NCI-H510A treated with DMSO at 0.1 percent for 48 hours (cell line): ENCODE data around the gene PARVA.

Source experiments
- DNase-seq: peaks from one replicate; lab custom pipeline; 2025; lab: John Stamatoyannopoulos, UW

PARVA gene

GRCh38 chr11:12556788-12557384, 179.5 kb downstream of the PARVA start:
- DNase-seq: no peak

DNA sequence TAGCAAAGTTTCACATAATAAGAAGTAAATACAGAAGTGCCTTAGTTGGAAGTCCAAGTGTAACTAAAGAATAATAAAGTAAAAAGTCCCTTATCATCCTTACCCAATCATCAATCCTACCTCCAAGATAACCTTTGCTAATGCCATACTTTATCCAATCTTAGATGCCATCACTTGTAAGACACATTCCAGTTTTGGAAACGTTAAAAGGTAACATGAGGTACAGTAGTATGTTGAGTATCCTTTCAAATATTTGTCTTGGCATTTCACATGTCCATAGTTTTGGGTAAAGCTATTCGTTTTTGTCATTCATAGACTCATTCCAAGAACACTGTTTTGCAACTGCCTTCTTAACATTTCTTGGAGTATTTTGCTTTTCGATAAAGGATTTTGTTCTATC, 181.6 kb downstream of the PARVA start:
- DNase-seq: no peak

- DNase-seq: no peak
Observed at GRCh38 chr11:12560362-12560761, 183.0 kb downstream of the PARVA start.

DNA sequence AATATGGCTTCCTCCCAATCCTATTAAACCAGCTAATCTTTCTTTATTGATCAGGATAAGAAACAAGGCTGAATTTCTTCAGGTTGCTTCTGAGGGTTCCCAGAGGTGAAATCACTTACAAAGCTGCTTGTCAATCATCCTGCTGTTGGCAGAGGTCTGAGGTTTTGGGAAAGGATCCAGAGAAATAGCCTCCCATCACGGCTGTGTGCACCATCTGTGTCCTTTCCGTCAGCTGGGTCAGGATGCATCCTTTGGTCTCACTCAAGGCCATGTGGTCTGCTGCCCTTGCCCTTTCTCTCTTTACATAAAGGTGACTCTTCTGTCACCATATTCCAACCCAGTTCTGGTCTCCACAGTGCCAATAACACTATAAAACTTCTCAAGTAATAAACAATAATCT, 183.5 kb downstream of the PARVA start:
- DNase-seq: no peak

DNA sequence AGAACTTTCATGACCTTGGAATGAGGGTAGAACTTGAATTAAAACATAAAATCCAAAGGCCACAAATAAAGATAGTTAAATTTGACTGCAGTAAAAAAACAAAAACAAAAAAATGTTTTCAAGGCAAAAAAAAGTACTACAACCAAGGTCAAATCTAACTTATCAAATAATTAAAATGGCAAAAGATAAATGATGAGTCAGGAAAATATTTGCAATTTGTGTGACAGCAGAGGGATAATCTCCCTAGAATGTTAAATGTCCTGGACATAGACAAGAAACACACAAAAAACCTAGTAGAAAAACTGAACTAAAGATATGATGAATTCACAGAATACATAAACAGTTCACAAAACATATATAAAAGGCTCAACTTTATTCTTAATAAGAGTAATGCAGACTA, 186.6 kb downstream of the PARVA start:
- no peak for DNase-seq

DNA sequence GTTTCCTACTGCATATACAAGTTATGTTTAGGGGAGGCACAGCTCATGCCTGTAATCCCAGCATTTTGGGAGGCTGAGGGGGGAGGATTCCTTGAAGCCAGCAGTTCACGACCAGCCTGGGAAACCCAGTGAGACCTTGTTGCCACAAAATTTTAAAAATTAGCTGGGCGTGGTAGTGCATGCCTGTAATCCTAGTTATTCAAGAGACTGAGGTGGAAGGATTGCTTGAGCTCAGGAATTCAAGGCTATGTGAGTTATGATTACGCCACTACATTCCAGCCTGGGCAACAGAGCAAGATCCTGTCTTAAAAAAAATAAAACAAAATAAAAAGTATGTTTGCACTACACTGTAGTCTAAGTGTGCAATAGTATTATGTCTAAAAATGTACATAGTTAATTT, 188.0 kb downstream of the PARVA start:
- no peak for DNase-seq

DNA sequence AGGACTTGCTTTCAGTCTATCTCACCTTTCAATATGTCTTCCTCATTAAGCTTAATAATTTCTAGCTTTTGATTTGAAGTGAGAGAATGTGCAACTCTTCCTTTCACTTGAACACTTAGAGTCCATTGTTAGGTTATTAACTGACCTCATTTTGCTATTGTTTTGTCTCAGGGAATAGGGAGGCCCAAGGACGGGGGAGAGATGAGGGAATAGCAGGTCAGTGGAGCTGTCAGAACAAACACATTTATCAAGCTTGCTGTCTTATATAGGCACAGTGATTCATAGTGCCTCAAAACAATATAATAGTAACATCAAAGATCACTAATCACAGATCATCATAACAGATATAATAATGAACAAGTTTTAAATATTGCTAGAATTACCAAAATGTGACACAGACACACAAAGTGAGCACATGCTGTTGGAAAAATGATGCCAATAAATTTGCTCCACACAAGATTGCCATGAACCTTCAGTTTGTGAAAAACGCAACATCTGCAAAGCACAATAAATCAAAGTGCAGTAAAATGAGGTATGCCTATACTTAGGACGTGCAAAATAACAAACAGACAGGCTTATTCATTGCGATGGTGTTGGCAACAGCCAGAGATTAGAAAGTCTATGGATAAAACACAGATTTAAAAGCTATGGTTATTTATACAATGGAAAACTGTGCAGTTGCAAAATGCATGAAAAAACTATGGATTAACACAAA, 190.5 kb downstream of the PARVA start:
- DNase-seq: no peak

DNA sequence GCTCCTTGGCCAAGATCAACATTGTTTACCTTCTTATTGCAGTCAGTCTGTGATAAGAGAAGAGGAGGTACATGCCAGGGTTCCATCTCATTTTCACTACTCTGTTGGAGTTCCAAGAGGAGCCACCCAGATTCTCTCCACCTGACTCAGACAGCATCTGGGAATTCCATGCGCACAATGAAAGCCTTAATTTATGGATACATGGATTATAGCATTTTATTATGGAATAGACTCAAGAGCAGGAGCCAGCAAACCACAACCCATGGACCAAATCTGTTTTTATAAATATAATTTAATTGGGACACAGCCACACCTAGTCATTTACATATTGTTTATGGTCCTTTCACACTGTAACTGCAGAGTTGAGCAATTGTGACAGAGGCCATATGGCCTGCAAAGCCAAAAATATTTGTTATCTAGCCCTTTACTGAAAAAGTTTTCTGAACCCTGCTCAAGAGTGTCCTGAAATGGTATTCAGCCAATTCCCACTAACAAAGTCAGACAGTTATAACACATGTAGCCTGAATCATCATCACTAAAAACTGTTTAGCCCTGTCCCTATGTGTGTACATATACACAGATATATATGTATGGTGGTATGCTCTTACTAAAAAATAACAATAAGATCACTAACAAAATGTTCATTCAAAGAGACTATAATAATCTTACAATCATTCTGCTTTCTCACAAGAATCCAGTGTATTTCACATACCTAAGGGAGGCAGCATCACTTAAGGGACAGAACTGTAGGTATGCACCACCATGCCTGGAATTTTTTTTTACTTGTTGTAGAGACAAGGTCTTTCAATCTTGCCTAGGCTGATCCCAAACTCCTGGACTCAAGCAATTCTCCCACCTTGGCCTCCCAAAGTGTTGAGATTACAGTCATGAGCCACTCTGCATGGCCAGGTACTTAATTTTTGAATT, 192.4 kb downstream of the PARVA start:
- DNase-seq: no peak

DNA sequence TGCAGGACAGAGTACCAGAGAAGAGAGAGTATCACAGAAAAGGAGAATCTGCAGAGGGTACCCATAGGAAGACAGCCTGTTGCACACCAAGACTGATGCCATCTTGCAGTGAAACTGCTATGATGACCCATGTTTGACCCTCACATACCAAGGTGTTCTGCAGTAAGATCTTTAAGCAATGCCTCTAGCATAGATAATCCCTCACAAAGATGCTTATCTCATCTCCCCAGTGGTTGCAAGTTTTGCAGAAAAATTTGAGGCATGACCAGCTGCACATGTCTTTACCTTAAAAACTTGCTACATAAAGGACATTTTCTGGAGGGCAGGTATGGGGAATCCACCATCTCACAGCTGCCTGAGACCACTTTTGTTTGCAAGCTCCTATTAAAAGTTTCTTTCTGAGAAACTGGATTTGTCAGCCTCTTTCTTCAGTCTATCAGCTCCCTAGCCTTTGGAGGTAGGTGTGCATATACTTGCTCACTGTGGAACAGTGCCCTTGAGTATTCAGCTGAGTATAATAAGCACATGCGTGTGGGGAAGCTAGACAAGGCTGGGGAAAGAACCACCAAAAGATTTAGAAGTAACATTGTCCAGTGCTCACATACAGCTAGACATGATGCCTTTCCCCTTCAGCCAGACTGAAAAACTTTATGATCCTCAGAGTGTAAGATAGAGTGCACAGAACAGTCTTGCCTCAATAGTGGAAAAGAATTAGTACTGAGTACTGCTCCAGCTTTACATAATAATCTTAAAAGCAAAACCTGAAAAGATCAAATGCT, 196.5 kb downstream of the PARVA start:
- DNase-seq: no peak

DNA sequence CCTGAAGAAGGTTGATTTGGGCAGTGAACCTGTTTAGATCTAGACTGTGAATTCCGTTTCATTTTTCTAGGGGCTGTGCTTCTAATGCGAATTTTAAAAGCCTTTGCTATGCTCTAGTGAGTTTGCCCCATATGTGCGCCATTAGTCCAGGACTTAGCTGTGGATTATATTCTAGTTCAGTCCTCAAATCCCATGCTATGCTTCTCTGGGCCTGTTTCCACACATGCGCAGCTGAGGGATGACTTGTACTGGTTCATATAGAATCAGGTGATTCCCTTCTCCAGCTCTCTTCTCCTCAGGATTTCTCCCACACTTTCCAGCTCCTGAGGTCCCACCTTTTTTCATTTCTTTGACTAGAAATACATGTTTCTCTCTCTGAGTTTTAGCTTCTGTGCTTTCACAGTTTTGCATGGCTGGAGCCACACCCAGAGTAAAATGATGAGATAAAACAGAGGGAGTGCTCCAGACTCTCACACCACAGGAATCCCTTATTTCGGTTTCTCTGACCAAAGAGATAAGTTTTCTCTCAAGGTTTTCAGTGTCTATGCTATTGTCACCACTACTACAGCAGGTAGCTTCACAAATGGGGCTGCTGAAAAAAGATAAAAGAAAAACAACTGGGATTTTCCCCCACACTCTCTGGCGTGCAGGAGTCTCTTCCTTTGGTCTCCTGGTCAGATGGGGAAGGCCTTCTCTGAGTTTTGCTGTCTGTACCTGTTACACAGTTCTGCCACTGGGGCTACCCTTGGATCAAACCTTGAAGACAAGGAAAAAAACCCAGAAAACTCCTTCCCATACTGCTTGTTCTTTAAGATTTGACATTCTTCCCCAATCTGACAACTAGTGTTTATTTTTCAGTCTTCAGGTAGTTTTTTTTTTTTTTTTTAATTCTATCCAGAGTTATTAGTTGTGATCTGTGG, 200.6 kb downstream of the PARVA start:
- DNase-seq: no peak

GRCh38 chr11:12581416-12581815, 204.0 kb downstream of the PARVA start:
- DNase-seq: no peak

DNA sequence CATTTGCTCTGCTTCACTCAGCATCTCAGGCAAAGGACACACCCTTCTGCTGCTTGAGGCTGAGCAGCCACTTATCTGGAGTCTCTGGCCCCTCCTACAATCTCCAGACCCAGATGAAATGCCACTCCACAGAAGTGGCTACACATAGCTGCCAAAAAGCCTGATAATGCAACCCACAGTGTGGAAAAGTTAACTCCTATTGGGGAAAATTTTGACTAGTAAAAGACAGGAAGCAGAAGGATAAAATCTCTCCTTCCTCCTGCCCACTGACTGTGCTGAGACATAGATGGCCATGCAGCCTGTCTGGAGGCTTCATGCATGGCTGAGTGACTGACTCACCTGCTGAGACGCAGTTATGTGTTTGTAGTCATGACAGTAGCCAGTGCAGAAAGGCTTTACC, 204.6 kb downstream of the PARVA start:
- peak; percentile 7 for DNase-seq
